Erythroblast (primary cell): Measurements from ENCODE around the gene C11orf71.

Experiments
- GATA1 ChIP-seq: IDR thresholded peaks from 2 replicates; pipeline ENCODE4 v1.6.1; 2011; ENCODE audit warnings: low read depth, mild to moderate bottlenecking, control low read depth, low read length, moderate library complexity
- POLR2A ChIP-seq: IDR thresholded peaks from 2 replicates; pipeline ENCODE4 v1.6.1; 2011; ENCODE audit warnings: mild to moderate bottlenecking, low read length

GRCh38 chr11:114413958-114414357, 13.6 kb upstream of the C11orf71 start:
- TF ChIP-seq POLR2A (no peak), GATA1 (no peak)
